ENCODE measurements around the gene PEX11B. TPM values are rescaled to one million over a fixed set of nuclear protein-coding genes. Genes with fewer than 3 reads are reported as not detected.

The PEX11B gene
- total and polyA plus RNA-seq, 2 donors (not counting 3 experiments of a cell fraction or from before 2014, with no cell fraction given) = 30.5 to 42.5 TPM

- CTCF ChIA-PET = interaction anchor here (1.0 to 3.3 kb wide), 3 partner anchors 8 to 56 kb away, joined by 3 to 21 read pairs (median 4); partner anchors contain the start of genes ITGA10 and NUDT17
- Histone ChIP-seq H3K9me3 (replicated peaks; ENCODE audit: control insufficient read depth, insufficient read depth, low read length) (no peaks in the 10 kb centered on the region), H3K9me1 (replicated peaks; ENCODE audit: control insufficient read depth, extremely low read depth, insufficient read depth, low read length) (no peaks in the 10 kb centered on the region), H3K9ac (replicated peaks; ENCODE audit: extremely low read depth, insufficient read depth, low read length) (no peak overlapping the region), H3K79me2 (ENCODE audit: control insufficient read depth, insufficient read depth, low read length) (no peaks in the 10 kb centered on the region), H3K4me1 (ENCODE audit: control insufficient read depth, extremely low read depth, insufficient read depth, low read length) (no peaks in the 10 kb centered on the region), H4K20me1 (replicated peaks; ENCODE audit: control insufficient read depth, extremely low read depth, insufficient read depth, low read length) (no peaks in the 10 kb centered on the region), H3K36me3 (ENCODE audit: control insufficient read depth in 2 of 2, extremely low read depth in 1 of 2, insufficient read depth in 2 of 2, low read length in 2 of 2) (peaks cover 0 to 1% of the 10 kb centered on the region in 2 experiments), H3K4me2 (ENCODE audit: insufficient read depth, low read length) (no peak overlapping the region), H2AFZ (ENCODE audit: low read depth, low read length) (no peak overlapping the region), H3K27me3 (ENCODE audit: control insufficient read depth in 2 of 2, insufficient read depth in 2 of 2, low read length in 2 of 2) (no peaks in the 10 kb centered on the region), H3K27ac (ENCODE audit: insufficient read depth, low read depth, low read length) (no peak overlapping the region), H3K4me3 (replicated peaks in 1 of 3; ENCODE audit: insufficient read depth in 1 of 3, low read depth in 1 of 3, low read length in 3 of 3) (no peak overlapping the region)
- TF ChIP-seq FOS (IDR thresholded peaks at IDR 0.05; ENCODE audit: borderline replicate concordance, insufficient read depth, low read length) = no peak
- TF ChIP-seq EZH2 (IDR thresholded peaks at IDR 0.05; ENCODE audit: borderline replicate concordance, low read depth, low read length, severe bottlenecking) = no peak
- TF ChIP-seq POLR2A (IDR thresholded peaks at IDR 0.05; ENCODE audit: low read depth, low read length) = no peak
- no peak for TF ChIP-seq MYC (IDR thresholded peaks at IDR 0.05; ENCODE audit: low read depth, low read length)
- TF ChIP-seq POLR2AphosphoS5 (IDR thresholded peaks at IDR 0.05; ENCODE audit: insufficient read depth, low read depth, low read length) = no peak
- no peak for TF ChIP-seq MAX (IDR thresholded peaks at IDR 0.05; ENCODE audit: insufficient read depth, insufficient read length)
- TF ChIP-seq JUN (IDR thresholded peaks at IDR 0.05; ENCODE audit: borderline replicate concordance, insufficient read depth, insufficient read length, low read depth) = no peak
- no peak for TF ChIP-seq GATA2 (IDR thresholded peaks at IDR 0.05; ENCODE audit: insufficient read depth, insufficient read length, low read depth, low read length)
- TF ChIP-seq CTCF (IDR thresholded peaks at IDR 0.05; ENCODE audit: extremely low read depth in 1 of 2, insufficient read depth in 1 of 2, low read depth in 1 of 2, low read length in 2 of 2) = no peak
- no TSS peak for BruUV-seq (replicated peaks)
- intact Hi-C loops (cut with micrococcal nuclease) (no loop called here), dilution Hi-C loops (cut with MboI; ENCODE audit: extremely low pct_ligation_motif_present, low sequenced_read_pairs) (no loop called here)
- no peak for FAIRE-seq
- no peak for DNase-seq (ENCODE audit: low read depth, low spot score)
- POLR2A ChIA-PET = no interaction called here
Observed at GRCh38 chr1:145901312-145902021, 17.1 kb downstream of the PEX11B start.

Measured in endothelial cell of umbilical vein (primary cell).